ENCODE results near the gene CYTH3. TPM values are rescaled to one million over a fixed set of nuclear protein-coding genes. Genes with fewer than 3 reads are reported as not detected.
A peak's percentile ranks its signal among the peaks of the same experiment; 100 is the strongest.

The CYTH3 gene
- total RNA-seq, 1 experiment from 2014 or later: 73.4 TPM

GRCh38 chr7:6167004-6167551 lies 105.3 kb downstream of the CYTH3 start:
- no peaks in the 10 kb centered on the region for H3K4me1 Mint-ChIP-seq (ENCODE audit: low read depth, unreplicated experiment)
- H3K36me3 Mint-ChIP-seq (ENCODE audit: insufficient read depth, unreplicated experiment): peaks cover 87% of the 10 kb centered on the region
- DNase-seq: no peak
- TF ChIP-seq CTCF (IDR thresholded peaks at IDR 0.05; ENCODE audit: unreplicated experiment): no peak
- no peaks in the 10 kb centered on the region for H3K9me3 Mint-ChIP-seq (ENCODE audit: low read depth, unreplicated experiment)
- peak overlapping the region; percentile 17 for H3K27ac Mint-ChIP-seq (ENCODE audit: unreplicated experiment)
- intact Hi-C loops (cut with micrococcal nuclease; ENCODE audit: unreplicated experiment): no loop called here
- no peak overlapping the region for H3K4me3 Mint-ChIP-seq (ENCODE audit: low read depth, unreplicated experiment)
- CTCF ChIA-PET: no interaction called here
- no TSS peak for BruUV-seq (replicated peaks)
- no peaks in the 10 kb centered on the region for H3K27me3 Mint-ChIP-seq (ENCODE audit: unreplicated experiment)

- Mint-ChIP-seq H3K27ac (ENCODE audit: unreplicated experiment) (peak overlapping the region; percentile 17), H3K36me3 (ENCODE audit: insufficient read depth, unreplicated experiment) (peaks cover 88% of the 10 kb centered on the region), H3K9me3 (ENCODE audit: low read depth, unreplicated experiment) (no peaks in the 10 kb centered on the region), H3K4me1 (ENCODE audit: low read depth, unreplicated experiment) (no peaks in the 10 kb centered on the region), H3K4me3 (ENCODE audit: low read depth, unreplicated experiment) (no peak overlapping the region), H3K27me3 (ENCODE audit: unreplicated experiment) (no peaks in the 10 kb centered on the region)
- no TSS peak for BruUV-seq (replicated peaks)
- intact Hi-C loops (cut with micrococcal nuclease; ENCODE audit: unreplicated experiment): no loop called here
- no peak for TF ChIP-seq CTCF (IDR thresholded peaks at IDR 0.05; ENCODE audit: unreplicated experiment)
- CTCF ChIA-PET: no interaction called here
- no peak for DNase-seq
Measured at GRCh38 chr7:6166443-6166891, 106.0 kb downstream of the CYTH3 start.

GRCh38 chr7:6165521-6166320 lies 106.7 kb downstream of the CYTH3 start:
- H3K4me3 Mint-ChIP-seq (ENCODE audit: low read depth, unreplicated experiment): no peak overlapping the region
- TF ChIP-seq CTCF (IDR thresholded peaks at IDR 0.05; ENCODE audit: unreplicated experiment): no peak
- H3K4me1 Mint-ChIP-seq (ENCODE audit: low read depth, unreplicated experiment): no peaks in the 10 kb centered on the region
- DNase-seq: no peak
- no peaks in the 10 kb centered on the region for H3K27me3 Mint-ChIP-seq (ENCODE audit: unreplicated experiment)
- H3K9me3 Mint-ChIP-seq (ENCODE audit: low read depth, unreplicated experiment): no peaks in the 10 kb centered on the region
- intact Hi-C loops (cut with micrococcal nuclease; ENCODE audit: unreplicated experiment): no loop called here
- no peak overlapping the region for H3K27ac Mint-ChIP-seq (ENCODE audit: unreplicated experiment)
- no TSS peak for BruUV-seq (replicated peaks)
- CTCF ChIA-PET: no interaction called here
- H3K36me3 Mint-ChIP-seq (ENCODE audit: insufficient read depth, unreplicated experiment): peaks cover 88% of the 10 kb centered on the region

- CTCF ChIA-PET: no interaction called here
- no peak for TF ChIP-seq CTCF (IDR thresholded peaks at IDR 0.05; ENCODE audit: unreplicated experiment)
- Mint-ChIP-seq H3K27me3 (ENCODE audit: unreplicated experiment) (no peaks in the 10 kb centered on the region), H3K4me3 (ENCODE audit: low read depth, unreplicated experiment) (no peak overlapping the region), H3K4me1 (ENCODE audit: low read depth, unreplicated experiment) (no peaks in the 10 kb centered on the region), H3K9me3 (ENCODE audit: low read depth, unreplicated experiment) (no peaks in the 10 kb centered on the region), H3K27ac (ENCODE audit: unreplicated experiment) (no peak overlapping the region), H3K36me3 (ENCODE audit: insufficient read depth, unreplicated experiment) (peaks cover 88% of the 10 kb centered on the region)
- intact Hi-C loops (cut with micrococcal nuclease; ENCODE audit: unreplicated experiment): no loop called here
- no peak for DNase-seq
- BruUV-seq (replicated peaks): no TSS peak
Measured at GRCh38 chr7:6165075-6165474, 107.3 kb downstream of the CYTH3 start.
